Heart right ventricle (tissue), 16 donors: ENCODE results near the gene ADAMTS6. TPM values are rescaled to one million over a fixed set of nuclear protein-coding genes. Genes with fewer than 3 reads are reported as not detected.

ENCODE experiments used
- ATAC-seq, 8 donors: fragments of 200-7000 bp; cut with Tn5 transposase; one replicate each; pipeline ENCODE4 v1.9.1; 2020; ENCODE audit warnings: mild to moderate bottlenecking in 8 of 8, moderate library complexity in 8 of 8, moderate number of reproducible peaks in 1 of 8
- DNase-seq, 2 donors: peaks; one replicate each; pipeline ENCODE4 v3.0.0-alpha.2; 2020
- H3K27ac ChIP-seq, 10 donors: fragments of 200-600 bp; sonication (generic) in 2 of 10; one replicate each; pipeline versions ENCODE4 v1.5.0 to v1.8.0; 2020 to 2022; ENCODE audit warnings: mild to moderate bottlenecking in 3 of 10
- H3K27me3 ChIP-seq, 7 donors: fragments of 200-600 bp; one replicate each; pipeline ENCODE4 v1.8.0; 2021 to 2022; ENCODE audit warnings: mild to moderate bottlenecking in 2 of 7
- H3K36me3 ChIP-seq, 9 donors: fragments of 200-600 bp; sonication (generic) in 1 of 9; one replicate each; pipeline versions ENCODE4 v1.5.0 to v1.8.0; 2020 to 2022; ENCODE audit warnings: mild to moderate bottlenecking in 2 of 9
- H3K4me1 ChIP-seq, 9 donors: fragments of 200-600 bp; sonication (generic) in 1 of 9; one replicate each; pipeline versions ENCODE4 v1.5.0 to v1.8.0; 2020 to 2022; ENCODE audit warnings: mild to moderate bottlenecking in 4 of 9
- H3K4me3 ChIP-seq, 10 donors: fragments of 200-600 bp; sonication (generic) in 2 of 10; one replicate each; pipeline versions ENCODE4 v1.5.0 to v1.8.0; 2020 to 2022; ENCODE audit warnings: mild to moderate bottlenecking in 7 of 10, moderate library complexity in 2 of 10
- H3K9me3 ChIP-seq, 11 donors: fragments of 200-600 bp in 10 of 11; sonication (generic) in 2 of 11; one replicate each; pipeline versions ENCODE4 v1.5.0 to v1.8.0; 2013 to 2022; ENCODE audit warnings: mild to moderate bottlenecking in 2 of 11, control low read depth in 1 of 11, moderate library complexity in 1 of 11
- CTCF ChIP-seq, 9 donors: fragments of 200-600 bp; sonication (generic) in 2 of 9; IDR thresholded peaks; one replicate each; pipeline versions ENCODE4 v1.5.0 to v1.8.0; 2021 to 2022; ENCODE audit warnings: antibody characterized with exemption in 9 of 9, mild to moderate bottlenecking in 5 of 9, moderate library complexity in 1 of 9
- WGBS, 2 donors: extraction: QIAGEN DNeasy Blood & Tissue Kit; methylation state at CpG; one replicate each; pipeline ENCODE4 v1.1.7; 2013; ENCODE audit warnings: inconsistent platforms in 1 of 2; 5-methylcytosine and 5-hydroxymethylcytosine counted together
- intact Hi-C, 10 donors: fragments of 100-400 bp; cut with DNase I; formaldehyde crosslinking; loops; one replicate each; pipeline versions ENCODE4 v1.11.1 to v1.14.2; 2022
- polyA plus RNA-seq, 2 donors: library from polyadenylated mRNA; stranded (reverse); fragments of 200-250 nt; gene quantifications; one replicate each; pipeline ENCODE4 v1.2.3, GENCODE V29; 2013
- total RNA-seq, 10 donors: library from RNA; stranded (reverse); fragmentation: NEBNext Ultra II Directional in 3 of 10; extraction: Animal tissue kit (Norgen Biotek cat#: 25700) in 3 of 10; gene quantifications; one replicate each; pipeline versions ENCODE4 v1.2.1 to v1.2.4, GENCODE V29; 2021 to 2023
- donor health status: Arrhythmogenic right ventricular cardiomyopathy.
- donor health status: ischemic (EF 13 %, LVEDD 7.1; RV severe dilation, severe dysfunction).
- donor health status: healthy with polysubstance abuse.
- donor health status: DM: no; HTN: yes; CAD: no.
- donor health status: DM: no; HTN: no; CAD: no.
- donor health status: ischemic (EF 25% LVEDD 6.9; RV normal size, moderate dysfunction).
- donor health status: ischemic (EF 25% LVEDD 5.7; RV mildly dilated, moderate dysfunction).
- donor health status: healthy.
- donor health status: DM: yes; HTN: yes; CAD: no.
- donor health status: Ischemic cardiomyopathy.
- donor health status: ischemic (EF 35%, LVEDD 5.7; RV mildly dilated, moderate dysfunction).
- donor health status: nonischemic (EF 11% LVEDD 7.7; RV severe dilation, severe dysfunction).
- donor health status: DM: yes; HTN: yes; CAD: no.
- donor health status: PGD.
- donor health status: ischemic (EF 29% LVEDD 5.4; RV normal size, mild dysfunction).
- donor health status: nonischemic (EF 23%, LVEDD 6.1; RV moderate dilation, normal function).

ADAMTS6 gene
- total and polyA plus RNA-seq, 12 donors = 0.25 to 4.1 (median 2.1) TPM

DNA sequence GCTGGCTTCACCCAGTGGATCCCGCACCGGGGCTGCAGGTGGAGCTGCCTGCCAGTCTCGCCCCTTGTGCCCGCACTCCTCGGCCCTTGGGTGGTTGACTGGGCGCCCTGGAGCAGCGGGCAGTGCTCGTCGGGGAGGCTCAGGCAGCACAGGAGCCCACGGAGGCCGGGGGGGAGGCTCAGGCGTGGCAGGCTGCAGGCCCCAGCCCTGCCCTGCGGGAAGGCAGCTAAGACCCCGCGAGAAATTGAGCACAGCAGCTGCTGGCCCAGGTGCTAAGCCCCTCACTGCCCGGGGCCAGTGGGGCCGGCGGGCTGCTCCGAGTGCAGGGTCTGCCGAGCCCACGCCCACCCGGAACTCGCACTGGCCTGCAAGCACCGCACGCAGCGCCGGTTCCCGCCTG lies 3.7 kb upstream of the ADAMTS6 start:
- ATAC-seq (no peak), DNase-seq (peak in 1 of 2 donors; percentile 7)
- no peaks in the 10 kb centered on the region for H3K27me3 ChIP-seq
- 90 to 97% methylated on average over 23 to 28 of the region's 28 CpGs for WGBS, 2 donors
- no peak for TF ChIP-seq CTCF (IDR thresholded peaks at IDR 0.05)
- intact Hi-C loops = loop anchor here in 9 of 10 donors (5.0 to 10.0 kb wide), 7 partner anchors 271 to 851 kb away; no protein-coding TSS in a partner anchor
- no peaks in the 10 kb centered on the region for H3K36me3 ChIP-seq
- no peaks in the 10 kb centered on the region for H3K9me3 ChIP-seq
- H3K4me1 ChIP-seq = peaks cover 0 to 15% (median 5%) of the 10 kb centered on the region in 9 donors
- no peak overlapping the region for H3K27ac ChIP-seq
- H3K4me3 ChIP-seq = no peak overlapping the region

DNA sequence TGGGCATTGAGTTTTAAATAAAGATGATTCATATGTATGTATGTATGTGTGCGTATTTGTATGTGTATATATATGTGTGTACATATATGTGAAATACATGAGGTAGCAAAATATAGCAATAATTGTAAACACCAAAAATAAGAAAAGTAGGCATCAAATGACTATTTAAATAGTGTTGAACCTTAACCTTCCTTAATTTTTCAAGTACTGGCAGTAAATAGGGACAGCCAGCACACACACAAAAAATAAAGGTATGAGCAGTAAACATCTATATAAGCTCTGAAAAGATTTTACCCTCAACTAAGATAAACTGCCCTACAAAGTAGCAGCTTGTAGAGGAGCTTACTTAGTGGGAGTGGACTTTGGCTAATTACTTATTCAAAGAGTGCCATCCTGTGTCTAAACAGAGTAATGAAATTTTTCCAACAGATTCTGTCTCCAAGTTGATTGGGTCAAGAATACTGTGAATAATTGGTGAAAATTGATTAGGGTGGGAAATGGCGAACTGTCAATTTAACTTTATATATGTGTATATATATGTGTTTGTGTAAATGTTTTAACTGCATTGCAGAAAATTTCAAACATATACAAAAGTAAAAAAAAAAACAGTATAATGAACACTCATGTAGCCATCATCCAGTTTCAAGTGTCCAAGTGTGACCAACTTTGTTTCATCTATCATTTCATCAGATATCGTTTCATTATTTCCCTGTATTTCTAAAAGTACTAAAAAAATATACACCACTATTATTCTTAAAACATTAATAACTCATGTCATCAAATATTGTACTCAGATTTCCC lies 2.0 kb upstream of the ADAMTS6 start:
- Histone ChIP-seq H3K4me3 (peak overlapping the region in 9 of 10 donors; percentile 44 to 73 (median 63)), H3K9me3 (no peaks in the 10 kb centered on the region), H3K27ac (peak overlapping the region; percentile 55 to 95 (median 88)), H3K4me1 (peaks cover 0 to 23% (median 14%) of the 10 kb centered on the region in 9 donors), H3K27me3 (no peaks in the 10 kb centered on the region), H3K36me3 (no peaks in the 10 kb centered on the region)
- TF ChIP-seq CTCF (IDR thresholded peaks at IDR 0.05) = peak; percentile 40 to 79 (median 66)
- WGBS, 2 donors = 18 to 21% methylated on average over 3 of the region's 3 CpGs
- DNase-seq (no peak), ATAC-seq (peak; percentile 59 to 72 (median 63))
- intact Hi-C loops = loop anchor here (1.0 to 10.0 kb wide), 19 partner anchors 269 to 849 kb away; no protein-coding TSS in a partner anchor

GRCh38 chr5:65482736-65483545 lies 1.2 kb upstream of the ADAMTS6 start:
- intact Hi-C loops = loop anchor here (1.0 to 10.0 kb wide), 20 partner anchors 268 to 848 kb away; no protein-coding TSS in a partner anchor
- Histone ChIP-seq H3K27ac (peak overlapping the region; percentile 55 to 95 (median 88)), H3K36me3 (no peaks in the 10 kb centered on the region), H3K9me3 (no peaks in the 10 kb centered on the region), H3K4me3 (peak overlapping the region; percentile 44 to 73 (median 60)), H3K4me1 (peaks cover 0 to 23% (median 14%) of the 10 kb centered on the region in 9 donors), H3K27me3 (no peaks in the 10 kb centered on the region)
- ATAC-seq (peak; percentile 30 to 68 (median 59)), DNase-seq (peak in 1 of 2 donors; percentile 30)
- TF ChIP-seq CTCF (IDR thresholded peaks at IDR 0.05) = no peak
- 1% methylated on average over 12 of the region's 12 CpGs for whole genome bisulfite sequencing, 2 donors

GRCh38 chr5:65482296-65482735 lies 596 bp upstream of the ADAMTS6 start:
- DNase-seq (no peak), ATAC-seq (peak in 5 of 8 donors; percentile 6 to 27 (median 23))
- Histone ChIP-seq H3K9me3 (no peaks in the 10 kb centered on the region), H3K36me3 (no peaks in the 10 kb centered on the region), H3K27ac (peak overlapping the region; percentile 55 to 95 (median 88)), H3K4me1 (peaks cover 0 to 23% (median 14%) of the 10 kb centered on the region in 9 donors), H3K27me3 (no peaks in the 10 kb centered on the region), H3K4me3 (peak overlapping the region; percentile 44 to 73 (median 60))
- WGBS, 2 donors = 0% methylated on average over 6 of the region's 6 CpGs
- intact Hi-C loops = loop anchor here (1.0 to 10.0 kb wide), 19 partner anchors 268 to 848 kb away; no protein-coding TSS in a partner anchor
- TF ChIP-seq CTCF (IDR thresholded peaks at IDR 0.05) = no peak
